ENCODE measurements around the gene HAND2. TPM values are rescaled to one million over a fixed set of nuclear protein-coding genes. Genes with fewer than 3 reads are reported as not detected.

The HAND2 gene
- total and polyA plus RNA-seq, 2 of the 8 experiments (the other 6 are each of a cell fraction or from before 2014, with no cell fraction given) = 0.05 TPM; not detected in 1

DNA sequence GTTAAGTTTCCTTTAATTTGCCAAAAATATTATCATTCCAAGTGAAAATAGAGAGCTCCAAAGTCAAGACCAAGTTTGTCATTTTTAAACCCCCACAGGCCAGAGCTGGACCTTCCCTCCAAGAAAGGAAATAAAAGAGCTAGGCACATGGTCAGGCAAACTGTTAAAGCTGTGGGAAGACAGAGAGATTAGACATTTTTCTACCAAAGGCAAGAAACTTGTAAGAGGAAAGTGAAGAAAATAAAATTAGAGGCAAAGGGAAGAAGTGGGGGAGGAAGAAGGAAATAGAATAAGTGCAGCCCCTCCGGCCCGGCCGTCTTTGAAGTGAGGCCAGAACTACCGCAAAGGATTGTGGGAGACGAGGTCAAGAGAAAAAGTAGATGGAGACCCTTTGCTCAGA is 47.9 kb upstream of the HAND2 start:
- no peak overlapping the region for H2BK15ac ChIP-seq (ENCODE audit: low read length)
- no peak for FAIRE-seq
- H2BK5ac ChIP-seq (ENCODE audit: low read depth, low read length) = no peak overlapping the region
- H4K20me1 ChIP-seq (replicated peaks in 1 of 2; ENCODE audit: control insufficient read depth in 1 of 2, insufficient read depth in 2 of 2, low read length in 2 of 2) = no peaks in the 10 kb centered on the region
- 89% methylated on average over 5 of the region's 5 CpGs; no CpG with 5 or more reads in 1 of the 2 experiments for WGBS, 2 experiments (ENCODE audit: extremely low coverage in 1 of 2, insufficient coverage in 1 of 2, insufficient read length in 1 of 2, insufficient replicate concordance in 2 of 2, low coverage in 1 of 2, low lambda C conversion rate in 2 of 2, missing lambda C conversion rate in 1 of 2)
- no peak overlapping the region for H2BK20ac ChIP-seq (ENCODE audit: low read length)
- H4K8ac ChIP-seq (ENCODE audit: extremely low read depth, insufficient read depth, low read length) = no peak overlapping the region
- no peak overlapping the region for H3K4ac ChIP-seq (replicated peaks; ENCODE audit: insufficient read length, low read depth, low read length)
- H4K91ac ChIP-seq (replicated peaks; ENCODE audit: insufficient read length, low read length) = no peak overlapping the region
- no peaks in the 10 kb centered on the region for H3K79me2 ChIP-seq (ENCODE audit: control insufficient read depth in 1 of 2, insufficient read depth in 2 of 2, low read length in 2 of 2)
- H3K23me2 ChIP-seq (ENCODE audit: low read depth, low read length) = no peaks in the 10 kb centered on the region
- no peak overlapping the region for H3K56ac ChIP-seq (replicated peaks; ENCODE audit: insufficient read length, low read depth, low read length)
- POLR2A ChIA-PET (ENCODE audit: partially characterized antibody) = no interaction called here
- H3K18ac ChIP-seq (ENCODE audit: extremely low read depth, low read length) = no peak overlapping the region
- no peak overlapping the region for H2BK120ac ChIP-seq (replicated peaks; ENCODE audit: low read depth, low read length)
- H2AFZ ChIP-seq (ENCODE audit: low read length) = peak overlapping the region; percentile 30; the same call in 1 of the 2 replicates
- H3K4me1 ChIP-seq (replicated peaks in 1 of 4; ENCODE audit: control insufficient read depth in 3 of 4, insufficient read depth in 4 of 4, low read length in 3 of 4) = no peaks in the 10 kb centered on the region
- no peak overlapping the region for H3K9ac ChIP-seq (replicated peaks in 1 of 4; ENCODE audit: extremely low read depth in 1 of 4, low read depth in 3 of 4, low read length in 3 of 4)
- no peak overlapping the region for H2BK12ac ChIP-seq (ENCODE audit: low read depth, low read length)
- H3K79me1 ChIP-seq (ENCODE audit: low read depth, low read length) = no peaks in the 10 kb centered on the region
- no peak overlapping the region for H3K27ac ChIP-seq (ENCODE audit: low read depth, low read length)
- H3K36me3 ChIP-seq (ENCODE audit: control insufficient read depth in 2 of 4, insufficient read depth in 4 of 4, low read length in 3 of 4) = no peaks in the 10 kb centered on the region
- no peak overlapping the region for H4K5ac ChIP-seq (ENCODE audit: insufficient read length, low read depth, low read length)
- CTCF ChIA-PET (ENCODE audit: partially characterized antibody) = interaction anchor here (1.6 kb wide), 1 partner anchor 10 kb away, joined by 4 read pairs; no protein-coding TSS in a partner anchor
- no peak overlapping the region for H3K23ac ChIP-seq (ENCODE audit: insufficient read length)
- no peak overlapping the region for H3K14ac ChIP-seq (ENCODE audit: insufficient read length)
- no peaks in the 10 kb centered on the region for H3K9me3 ChIP-seq (ENCODE audit: insufficient read depth in 2 of 2, low read depth in 1 of 2, low read length in 1 of 2)
- H3K4me3 ChIP-seq (ENCODE audit: extremely low read depth in 1 of 4, insufficient read depth in 2 of 4, low read depth in 3 of 4, low read length in 4 of 4) = no peak overlapping the region
- H3K4me2 ChIP-seq (ENCODE audit: insufficient read depth in 1 of 2, low read depth in 2 of 2, low read length in 2 of 2) = no peak overlapping the region
- DNase-seq (ENCODE audit: low read depth in 1 of 2, low spot score in 2 of 2) = no peak
- H3K27me3 ChIP-seq (replicated peaks in 1 of 4; ENCODE audit: control insufficient read depth in 3 of 4, extremely low read depth in 1 of 4, insufficient read depth in 3 of 4, low read length in 3 of 4) = no peaks in the 10 kb centered on the region
- no peak for TF ChIP-seq SP2 (IDR thresholded peaks at IDR 0.05; ENCODE audit: low read length)
- no peak for TF ChIP-seq ATF3 (IDR thresholded peaks at IDR 0.05; ENCODE audit: insufficient read depth, low read depth, low read length)
- TF ChIP-seq EZH2 (IDR thresholded peaks at IDR 0.05; ENCODE audit: low read depth, low read length, severe bottlenecking) = no peak
- TF ChIP-seq POU5F1 (IDR thresholded peaks at IDR 0.05; ENCODE audit: low read depth, low read length) = no peak
- TF ChIP-seq E2F6 (IDR thresholded peaks at IDR 0.05) = 0 out of 2 replicates have a peak, but pooled peaks have one; percentile 15
- no peak overlapping the region for H2AK5ac ChIP-seq (ENCODE audit: low read depth, low read length)
